Vagina (tissue), 2 donors: ENCODE measurements around the gene DUS2. TPM values are rescaled to one million over a fixed set of nuclear protein-coding genes. Genes with fewer than 3 reads are reported as not detected.

ENCODE experiments used
- DNase-seq, 2 donors: peaks; one replicate each; pipeline ENCODE4 v3.0.0-alpha.2; 2017; ENCODE audit errors: extremely low spot score in 2 of 2
- H3K27ac ChIP-seq: fragments of 200-600 bp; sonication (generic); one replicate; pipeline ENCODE4 v1.5.1; 2019
- H3K27me3 ChIP-seq: fragments of 200-600 bp; sonication (generic); one replicate; pipeline ENCODE4 v1.5.1; 2019
- H3K36me3 ChIP-seq, 2 donors: fragments of 200-600 bp; sonication (generic); one replicate each; pipeline ENCODE4 v1.5.1; 2017 to 2019
- H3K4me1 ChIP-seq: fragments of 200-600 bp; sonication (generic); one replicate; pipeline ENCODE4 v1.5.1; 2019
- H3K4me3 ChIP-seq, 2 donors: fragments of 200-600 bp; sonication (generic); 1 replicate in 1 of 2; 2 replicates in 1 of 2; pipeline ENCODE4 v1.5.1; 2016 to 2019
- H3K9me3 ChIP-seq: fragments of 200-600 bp; sonication (generic); one replicate; pipeline ENCODE4 v1.5.1; 2019
- POLR2A ChIP-seq, 2 donors: fragments of 450-650 bp; IDR thresholded peaks; one replicate each; pipeline ENCODE4 v1.6.1; 2017; ENCODE audit warnings: antibody characterized with exemption in 2 of 2, mild to moderate bottlenecking in 2 of 2, moderate library complexity in 2 of 2
- POLR2AphosphoS5 ChIP-seq, 2 donors: sonication (generic); formaldehyde crosslinking; IDR thresholded peaks; one replicate each; pipeline ENCODE4 v1.9.0; 2017; ENCODE audit warnings: antibody characterized with exemption in 2 of 2, mild to moderate bottlenecking in 2 of 2, low read depth in 1 of 2; ENCODE audit not compliant: insufficient read depth in 1 of 2
- intact Hi-C: fragments of 100-400 bp; cut with DNase I; formaldehyde crosslinking; loops from one replicate; pipeline ENCODE4 v1.15.1; 2023
- total RNA-seq: library from RNA; depleted of rRNA; stranded (reverse); fragments of >200 nt; gene quantifications from one replicate; pipeline ENCODE4 v1.2.3, GENCODE V29; 2016
- TF ChIP-seq, protein P1 (sequence below), 3 experiments: fragments of 450-650 bp in 2 of 3; fragments of 200-600 bp in 1 of 3; sonication (generic) in 1 of 3; IDR thresholded peaks; one replicate each; pipeline ENCODE4 v1.5.1; 2017 to 2019; ENCODE audit warnings: antibody characterized with exemption in 3 of 3, mild to moderate bottlenecking in 2 of 3, moderate library complexity in 2 of 3

Gene DUS2
- total RNA-seq, 1 donor from 2014 or later: 11.5 TPM

DNA sequence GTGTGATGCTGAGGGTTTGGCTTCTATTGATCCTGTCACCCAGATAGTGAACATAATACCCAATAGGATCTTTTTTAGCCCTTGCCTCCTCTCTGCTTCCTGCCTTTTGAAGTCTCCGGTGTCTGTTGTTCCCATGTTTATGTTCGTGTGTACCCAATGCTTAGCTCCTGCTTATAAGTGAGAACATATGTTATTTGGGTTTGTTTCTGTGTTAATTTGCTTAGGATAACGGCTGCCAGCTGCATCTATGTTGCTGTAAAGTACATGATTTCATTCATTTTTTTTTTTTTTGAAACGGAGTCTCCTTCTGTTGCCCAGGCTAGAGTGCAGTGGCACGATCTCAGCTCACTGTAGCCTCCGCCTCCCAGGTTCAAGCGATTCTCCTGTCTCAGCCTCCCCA, 23.0 kb downstream of the DUS2 start:
- Histone ChIP-seq H3K27ac (no peak overlapping the region), H3K36me3 (no peaks in the 10 kb centered on the region)
- intact Hi-C loops: loop anchor here (10.0 kb wide), 1 partner anchor 231 kb away; no protein-coding TSS in a partner anchor

GRCh38 chr16:68047987-68048386, 24.9 kb downstream of the DUS2 start:
- no peaks in the 10 kb centered on the region for H3K9me3 ChIP-seq
- no peaks in the 10 kb centered on the region for H3K36me3 ChIP-seq
- TF ChIP-seq POLR2A (IDR thresholded peaks at IDR 0.05) (no peak), POLR2AphosphoS5 (IDR thresholded peaks at IDR 0.05; ENCODE audit: insufficient read depth in 1 of 2, low read depth in 1 of 2) (no peak)
- TF ChIP-seq, protein P1, sequence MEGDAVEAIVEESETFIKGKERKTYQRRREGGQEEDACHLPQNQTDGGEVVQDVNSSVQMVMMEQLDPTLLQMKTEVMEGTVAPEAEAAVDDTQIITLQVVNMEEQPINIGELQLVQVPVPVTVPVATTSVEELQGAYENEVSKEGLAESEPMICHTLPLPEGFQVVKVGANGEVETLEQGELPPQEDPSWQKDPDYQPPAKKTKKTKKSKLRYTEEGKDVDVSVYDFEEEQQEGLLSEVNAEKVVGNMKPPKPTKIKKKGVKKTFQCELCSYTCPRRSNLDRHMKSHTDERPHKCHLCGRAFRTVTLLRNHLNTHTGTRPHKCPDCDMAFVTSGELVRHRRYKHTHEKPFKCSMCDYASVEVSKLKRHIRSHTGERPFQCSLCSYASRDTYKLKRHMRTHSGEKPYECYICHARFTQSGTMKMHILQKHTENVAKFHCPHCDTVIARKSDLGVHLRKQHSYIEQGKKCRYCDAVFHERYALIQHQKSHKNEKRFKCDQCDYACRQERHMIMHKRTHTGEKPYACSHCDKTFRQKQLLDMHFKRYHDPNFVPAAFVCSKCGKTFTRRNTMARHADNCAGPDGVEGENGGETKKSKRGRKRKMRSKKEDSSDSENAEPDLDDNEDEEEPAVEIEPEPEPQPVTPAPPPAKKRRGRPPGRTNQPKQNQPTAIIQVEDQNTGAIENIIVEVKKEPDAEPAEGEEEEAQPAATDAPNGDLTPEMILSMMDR (IDR thresholded peaks at IDR 0.05): no peak
- intact Hi-C loops: loop anchor here (10.0 kb wide), 1 partner anchor 233 kb away; no protein-coding TSS in a partner anchor
- H3K27me3 ChIP-seq: no peaks in the 10 kb centered on the region
- DNase-seq: no peak
- no peak overlapping the region for H3K4me3 ChIP-seq
- H3K27ac ChIP-seq: no peak overlapping the region
- no peaks in the 10 kb centered on the region for H3K4me1 ChIP-seq

More for the DNA sequence above, 23.0 kb downstream of the DUS2 start:
- Histone ChIP-seq H3K9me3 (no peaks in the 10 kb centered on the region), H3K27me3 (no peaks in the 10 kb centered on the region), H3K4me1 (no peaks in the 10 kb centered on the region), H3K4me3 (no peak overlapping the region)
- TF ChIP-seq POLR2AphosphoS5 (IDR thresholded peaks at IDR 0.05; ENCODE audit: insufficient read depth in 1 of 2, low read depth in 1 of 2) (no peak), POLR2A (IDR thresholded peaks at IDR 0.05) (no peak)
- TF ChIP-seq, protein P1 (IDR thresholded peaks at IDR 0.05): no peak
- DNase-seq: no peak

DNA sequence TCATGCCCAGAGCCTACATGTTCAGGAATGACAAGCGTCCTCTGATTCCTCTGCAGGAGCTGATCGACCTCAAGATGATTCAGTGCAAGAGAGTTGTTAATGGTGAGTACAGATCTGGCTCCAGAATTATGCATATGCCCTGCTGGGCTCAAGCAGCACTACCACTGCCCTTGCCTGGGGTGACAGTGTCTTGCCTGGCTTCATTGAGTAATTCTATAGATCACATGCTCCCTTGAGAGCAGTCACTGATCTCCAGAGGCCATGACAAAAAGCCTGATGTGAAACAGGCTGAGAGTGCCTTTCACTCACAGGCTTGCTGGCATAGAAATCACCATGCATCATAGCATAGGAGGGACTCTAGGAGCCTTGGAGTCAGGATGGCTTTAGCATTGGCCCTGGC, 26.4 kb downstream of the DUS2 start:
- no peak overlapping the region for H3K4me3 ChIP-seq
- TF ChIP-seq, protein P1 (IDR thresholded peaks at IDR 0.05): no peak
- no peak for TF ChIP-seq POLR2AphosphoS5 (IDR thresholded peaks at IDR 0.05; ENCODE audit: insufficient read depth in 1 of 2, low read depth in 1 of 2)
- no peak for TF ChIP-seq POLR2A (IDR thresholded peaks at IDR 0.05)
- no peaks in the 10 kb centered on the region for H3K27me3 ChIP-seq
- DNase-seq: no peak
- H3K36me3 ChIP-seq: peaks cover 0 to 7% of the 10 kb centered on the region in 2 donors
- no peaks in the 10 kb centered on the region for H3K9me3 ChIP-seq
- intact Hi-C loops: loop anchor here (10.0 kb wide), 1 partner anchor 235 kb away; no protein-coding TSS in a partner anchor
- no peak overlapping the region for H3K27ac ChIP-seq
- no peaks in the 10 kb centered on the region for H3K4me1 ChIP-seq

DNA sequence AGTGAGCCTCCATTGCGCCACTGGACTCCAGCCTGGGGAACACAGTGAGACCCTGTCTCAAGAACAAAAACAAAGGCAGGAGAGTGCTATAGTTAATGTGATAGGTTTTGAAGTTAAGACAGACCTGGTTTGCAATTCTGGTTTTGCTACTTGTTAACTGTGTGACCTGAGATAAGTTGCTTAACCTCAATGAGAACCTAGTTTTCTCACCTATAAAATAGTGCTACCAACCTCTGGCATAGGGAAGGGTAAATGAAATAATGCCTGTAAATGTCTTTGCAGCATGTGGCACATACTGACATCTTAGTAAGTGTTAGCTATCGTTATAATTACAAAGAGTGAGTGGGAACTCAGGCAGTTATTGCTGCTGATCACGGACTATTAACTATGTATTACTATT, 32.3 kb downstream of the DUS2 start:
- DNase-seq: no peak
- Histone ChIP-seq H3K9me3 (no peaks in the 10 kb centered on the region), H3K4me1 (no peaks in the 10 kb centered on the region), H3K4me3 (no peak overlapping the region), H3K27ac (no peak overlapping the region), H3K27me3 (no peaks in the 10 kb centered on the region), H3K36me3 (peaks cover 0 to 11% of the 10 kb centered on the region in 2 donors)
- intact Hi-C loops: no loop called here
- TF ChIP-seq, protein P1 (IDR thresholded peaks at IDR 0.05): no peak
- no peak for TF ChIP-seq POLR2AphosphoS5 (IDR thresholded peaks at IDR 0.05; ENCODE audit: insufficient read depth in 1 of 2, low read depth in 1 of 2)
- TF ChIP-seq POLR2A (IDR thresholded peaks at IDR 0.05): no peak

DNA sequence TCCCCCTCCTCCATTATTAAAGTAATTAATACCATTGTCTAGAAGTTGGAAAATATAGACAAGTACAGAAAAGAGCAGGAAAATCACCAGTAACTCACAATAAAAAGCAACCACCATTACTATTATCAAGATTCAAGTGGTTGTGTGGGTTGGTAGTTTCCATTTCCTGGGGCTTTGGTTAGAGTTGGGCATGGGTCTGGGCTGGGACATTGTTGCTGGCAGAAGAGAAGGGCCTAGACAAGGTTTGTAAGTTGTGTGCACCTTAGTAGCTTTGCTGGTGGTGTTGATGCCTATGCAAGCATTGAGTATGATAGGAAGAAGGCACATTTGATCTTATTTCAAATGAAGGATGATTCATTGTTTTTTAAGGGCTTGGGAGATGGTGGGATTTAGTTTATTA, 36.7 kb downstream of the DUS2 start:
- Histone ChIP-seq H3K36me3 (peaks cover 0 to 9% of the 10 kb centered on the region in 2 donors), H3K27ac (no peak overlapping the region), H3K4me1 (peaks cover 3% of the 10 kb centered on the region), H3K9me3 (no peaks in the 10 kb centered on the region), H3K27me3 (no peaks in the 10 kb centered on the region), H3K4me3 (no peak overlapping the region)
- TF ChIP-seq POLR2AphosphoS5 (IDR thresholded peaks at IDR 0.05; ENCODE audit: insufficient read depth in 1 of 2, low read depth in 1 of 2) (no peak), POLR2A (IDR thresholded peaks at IDR 0.05) (no peak)
- TF ChIP-seq, protein P1 (IDR thresholded peaks at IDR 0.05): no peak
- DNase-seq: no peak
- intact Hi-C loops: no loop called here
